ENCODE results near the gene ZNF839.

GRCh38 chr14:102317564-102318248, 1.8 kb upstream of the ZNF839 start:
- peak in 4 of 6 experiments; percentile 10 to 49 (median 34) for TF ChIP-seq CTCF (IDR thresholded peaks at IDR 0.05)
- no peak for TF ChIP-seq POLR2A (IDR thresholded peaks at IDR 0.05)

All from Peyer's patch (tissue), 4 donors.